ACC112 (cell line): Measurements from ENCODE around the gene ABCC8.

Experiments
- H2AFZ ChIP-seq: fragments of 200-600 bp; sonication (generic); one replicate; pipeline ENCODE4 v1.6.0; 2017; ENCODE audit warnings: antibody characterized with exemption, low read length; ENCODE audit not compliant: unreplicated experiment
- H3K27ac ChIP-seq: fragments of 200-600 bp; sonication (generic); 2 replicates; pipeline ENCODE4 v1.5.1; 2014; ENCODE audit warnings: low read depth, mild to moderate bottlenecking, antibody characterized with exemption, low read length, moderate library complexity
- H3K27me3 ChIP-seq: fragments of 200-600 bp; sonication (generic); 2 replicates; pipeline ENCODE4 v1.6.1; 2014; ENCODE audit warnings: mild to moderate bottlenecking, antibody characterized with exemption, low read length, moderate library complexity, mixed read lengths; ENCODE audit not compliant: insufficient read depth
- H3K36me3 ChIP-seq: fragments of 200-600 bp; sonication (generic); 2 replicates; pipeline ENCODE4 v1.6.1; 2016; ENCODE audit warnings: mild to moderate bottlenecking, antibody characterized with exemption, low read length, moderate library complexity, mixed read lengths; ENCODE audit not compliant: insufficient read depth
- H3K4me1 ChIP-seq: fragments of 200-600 bp; sonication (generic); one replicate; pipeline ENCODE4 v1.6.1; 2016; ENCODE audit warnings: low read length, mixed read lengths; ENCODE audit not compliant: insufficient read depth, unreplicated experiment, control insufficient read depth
- H3K4me3 ChIP-seq: fragments of 200-600 bp; sonication (generic); 2 replicates; pipeline ENCODE4 v1.5.1; 2014; ENCODE audit warnings: mild to moderate bottlenecking, low read depth, low read length
- H3K79me2 ChIP-seq: fragments of 200-600 bp; sonication (generic); one replicate; pipeline ENCODE4 v1.6.0; 2016; ENCODE audit warnings: low read length; ENCODE audit not compliant: control insufficient read depth, unreplicated experiment, insufficient read depth

ABCC8 gene

DNA sequence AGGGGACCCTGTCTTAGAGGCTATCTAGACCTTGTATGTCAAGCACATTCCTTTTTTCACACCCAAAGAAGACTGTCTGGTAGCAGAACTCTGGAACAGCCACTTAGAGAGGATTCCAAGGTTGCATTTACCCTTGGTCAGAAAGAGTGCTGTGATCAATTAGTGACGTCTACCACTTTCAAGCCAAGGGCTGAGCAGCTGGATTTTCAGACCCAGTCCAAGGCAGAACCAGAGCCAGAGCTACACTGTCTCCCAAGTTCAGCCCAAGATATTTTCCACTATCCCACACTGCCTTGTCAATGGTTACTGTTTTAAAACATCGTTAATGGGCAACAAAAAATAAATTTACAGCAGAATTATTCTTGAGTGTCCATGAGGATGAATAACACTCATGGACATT is 24.0 kb downstream of the ABCC8 start:
- H3K4me1 ChIP-seq: no peaks in the 10 kb centered on the region
- H3K27me3 ChIP-seq: peaks cover 84% of the 10 kb centered on the region
- no peaks in the 10 kb centered on the region for H3K36me3 ChIP-seq
- no peaks in the 10 kb centered on the region for H3K79me2 ChIP-seq
- no peak overlapping the region for H3K4me3 ChIP-seq
- H2AFZ ChIP-seq: no peak overlapping the region
- no peak overlapping the region for H3K27ac ChIP-seq

DNA sequence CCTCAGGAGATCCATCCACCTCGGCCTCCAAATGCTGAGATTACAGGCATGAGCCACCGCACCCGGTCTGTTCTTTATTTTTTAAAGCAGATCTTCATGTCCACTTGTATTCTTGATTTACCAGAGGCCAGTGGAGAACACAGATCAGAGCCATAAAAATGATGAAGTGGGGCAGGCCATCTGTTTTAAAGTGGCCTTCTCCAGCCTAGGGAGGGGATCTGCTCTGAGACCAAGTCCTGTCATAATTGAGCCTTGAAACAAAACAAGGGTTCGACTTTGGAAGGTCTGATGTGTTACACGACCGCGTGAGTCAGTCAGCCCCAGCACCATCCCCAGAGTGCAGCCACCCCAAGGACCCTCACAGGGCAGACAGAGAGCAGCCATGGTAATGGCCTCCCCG is 27.5 kb downstream of the ABCC8 start:
- Histone ChIP-seq H3K27me3 (peaks cover 88% of the 10 kb centered on the region), H2AFZ (no peak overlapping the region), H3K36me3 (no peaks in the 10 kb centered on the region), H3K4me3 (no peak overlapping the region), H3K4me1 (no peaks in the 10 kb centered on the region), H3K79me2 (no peaks in the 10 kb centered on the region), H3K27ac (no peak overlapping the region)

DNA sequence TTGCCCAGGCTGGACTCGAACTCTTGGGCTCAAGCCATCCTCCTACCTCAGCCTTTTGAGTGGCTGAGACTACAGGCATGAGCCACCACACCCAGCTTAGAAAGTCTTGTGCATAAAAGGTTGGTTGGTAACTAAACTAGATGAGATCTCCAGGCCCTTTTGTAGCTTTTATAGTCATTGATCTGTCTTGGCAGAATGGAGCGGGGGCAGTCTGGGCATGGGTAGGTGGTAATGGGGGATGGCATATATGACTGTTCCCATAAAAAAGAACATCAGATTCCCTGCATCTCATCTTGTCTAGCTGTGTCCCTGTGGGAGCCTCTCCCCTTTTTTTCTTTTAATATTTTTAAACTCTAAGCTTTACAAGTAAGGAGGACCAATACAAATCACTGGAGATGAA is 30.2 kb downstream of the ABCC8 start:
- Histone ChIP-seq H3K79me2 (no peaks in the 10 kb centered on the region), H2AFZ (no peak overlapping the region), H3K27me3 (peaks cover 86% of the 10 kb centered on the region), H3K36me3 (no peaks in the 10 kb centered on the region), H3K4me1 (no peaks in the 10 kb centered on the region), H3K27ac (no peak overlapping the region), H3K4me3 (no peak overlapping the region)

- Histone ChIP-seq H3K27ac (no peak overlapping the region), H3K4me3 (no peak overlapping the region), H3K79me2 (no peaks in the 10 kb centered on the region), H2AFZ (no peak overlapping the region), H3K27me3 (peaks cover 90% of the 10 kb centered on the region), H3K36me3 (no peaks in the 10 kb centered on the region), H3K4me1 (no peaks in the 10 kb centered on the region)
Observed at GRCh38 chr11:17445240-17445795, 31.3 kb downstream of the ABCC8 start.

- Histone ChIP-seq H3K27ac (no peak overlapping the region), H3K4me3 (no peak overlapping the region), H3K79me2 (no peaks in the 10 kb centered on the region), H3K4me1 (no peaks in the 10 kb centered on the region), H3K36me3 (no peaks in the 10 kb centered on the region), H2AFZ (no peak overlapping the region), H3K27me3 (peaks cover 92% of the 10 kb centered on the region)
Observed at GRCh38 chr11:17443926-17444690, 32.5 kb downstream of the ABCC8 start.

DNA sequence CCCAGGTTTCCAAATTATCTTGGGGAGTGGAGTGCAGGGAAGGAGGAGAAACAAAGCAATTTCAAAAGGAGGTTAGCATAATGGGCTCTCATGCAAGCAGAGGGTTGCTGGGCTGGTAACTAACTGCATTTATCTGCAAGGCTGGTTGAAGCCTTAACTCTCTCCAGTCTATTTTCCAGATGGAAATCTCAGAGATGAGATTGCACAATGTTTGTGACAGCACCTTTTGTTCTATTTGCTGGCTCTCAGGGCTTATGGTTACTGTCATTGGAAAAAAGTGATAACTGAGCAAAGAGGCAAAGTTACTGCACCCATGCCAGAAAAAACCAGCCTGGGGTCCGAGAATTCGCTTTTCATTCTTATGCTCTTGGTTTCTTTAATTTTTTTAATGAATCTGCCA is 33.2 kb downstream of the ABCC8 start:
- Histone ChIP-seq H3K4me1 (no peaks in the 10 kb centered on the region), H3K27ac (no peak overlapping the region), H3K27me3 (peaks cover 96% of the 10 kb centered on the region), H2AFZ (no peak overlapping the region), H3K4me3 (no peak overlapping the region), H3K36me3 (no peaks in the 10 kb centered on the region), H3K79me2 (no peaks in the 10 kb centered on the region)

GRCh38 chr11:17443000-17443399 is 33.6 kb downstream of the ABCC8 start:
- Histone ChIP-seq H3K79me2 (no peaks in the 10 kb centered on the region), H3K4me1 (no peaks in the 10 kb centered on the region), H3K27me3 (peaks cover 96% of the 10 kb centered on the region)

GRCh38 chr11:17439316-17439782 is 37.3 kb downstream of the ABCC8 start:
- H3K79me2 ChIP-seq: no peaks in the 10 kb centered on the region
- peaks cover 74% of the 10 kb centered on the region for H3K27me3 ChIP-seq
- H3K4me3 ChIP-seq: no peak overlapping the region
- H3K4me1 ChIP-seq: no peaks in the 10 kb centered on the region
- no peak overlapping the region for H3K27ac ChIP-seq
- no peak overlapping the region for H2AFZ ChIP-seq
- H3K36me3 ChIP-seq: no peaks in the 10 kb centered on the region

More at GRCh38 chr11:17443000-17443399, 33.6 kb downstream of the ABCC8 start:
- no peak overlapping the region for H3K4me3 ChIP-seq
- no peaks in the 10 kb centered on the region for H3K36me3 ChIP-seq
- no peak overlapping the region for H2AFZ ChIP-seq
- no peak overlapping the region for H3K27ac ChIP-seq

DNA sequence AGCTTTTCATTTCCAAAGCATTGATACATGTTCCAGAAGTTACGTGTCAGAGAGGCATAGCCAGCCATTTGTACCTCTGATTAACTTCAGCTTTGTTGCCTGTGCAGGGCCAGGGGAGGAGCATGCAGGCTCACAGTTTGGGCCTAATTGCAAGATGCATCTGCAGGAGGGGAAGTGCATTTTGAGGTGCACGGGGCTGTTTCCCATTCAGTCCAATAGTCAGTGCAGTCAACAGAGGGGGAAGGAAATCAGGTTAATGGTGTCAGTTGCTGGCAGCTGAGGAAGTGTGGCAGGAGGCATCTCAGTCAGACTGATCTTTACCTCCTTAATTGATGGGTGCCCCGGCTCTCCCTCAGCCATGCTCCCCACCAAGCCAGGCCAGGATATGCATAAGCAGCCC is 39.3 kb downstream of the ABCC8 start:
- H3K4me1 ChIP-seq: no peaks in the 10 kb centered on the region
- H3K79me2 ChIP-seq: no peaks in the 10 kb centered on the region
- H2AFZ ChIP-seq: no peak overlapping the region
- no peak overlapping the region for H3K27ac ChIP-seq
- H3K36me3 ChIP-seq: no peaks in the 10 kb centered on the region
- H3K4me3 ChIP-seq: no peak overlapping the region
- H3K27me3 ChIP-seq: peaks cover 72% of the 10 kb centered on the region

DNA sequence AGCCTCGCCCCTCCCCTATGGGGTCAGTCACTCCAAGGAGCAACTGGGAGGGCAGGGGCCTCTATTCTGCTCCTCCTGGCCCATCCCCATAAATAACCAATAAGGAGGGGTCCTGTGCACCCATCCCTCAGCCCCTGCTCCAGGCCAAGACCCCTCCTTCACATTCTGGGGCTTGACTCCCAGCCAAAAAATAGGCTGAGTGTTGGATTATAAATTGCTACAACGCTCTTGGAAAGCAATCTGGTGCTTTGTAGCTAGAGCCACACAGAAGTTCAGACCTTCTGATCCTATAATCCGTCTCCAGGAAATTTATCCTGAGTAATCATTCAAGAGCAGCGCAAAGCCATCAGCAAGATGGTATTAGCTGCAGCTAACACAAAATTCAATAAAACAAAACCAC is 42.5 kb downstream of the ABCC8 start:
- Histone ChIP-seq H3K79me2 (no peaks in the 10 kb centered on the region), H3K36me3 (no peaks in the 10 kb centered on the region), H3K27ac (no peak overlapping the region), H3K4me3 (no peak overlapping the region), H2AFZ (no peak overlapping the region), H3K4me1 (no peaks in the 10 kb centered on the region), H3K27me3 (peaks cover 53% of the 10 kb centered on the region)

DNA sequence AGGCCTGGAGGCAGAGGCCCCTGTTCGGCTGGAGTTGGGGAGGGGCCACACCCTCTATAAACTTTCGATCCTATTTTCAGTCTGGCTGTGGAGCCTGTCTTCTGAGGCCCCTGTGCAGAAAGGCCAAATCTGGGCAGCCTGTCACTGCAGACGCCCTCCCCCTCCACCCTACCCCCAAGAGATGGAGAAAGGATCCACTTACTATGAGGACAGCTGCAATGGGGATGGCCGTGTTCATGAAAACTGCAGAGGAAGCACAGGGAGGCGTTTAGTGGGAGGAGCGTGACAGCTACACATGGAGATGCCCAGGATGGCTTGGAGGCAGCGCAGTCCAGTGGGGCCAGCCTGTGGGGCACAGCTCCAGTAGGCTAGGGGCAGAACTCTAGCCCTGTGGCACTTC is 44.6 kb downstream of the ABCC8 start:
- no peak overlapping the region for H3K27ac ChIP-seq
- H2AFZ ChIP-seq: no peak overlapping the region
- peaks cover 61% of the 10 kb centered on the region for H3K27me3 ChIP-seq
- H3K79me2 ChIP-seq: no peaks in the 10 kb centered on the region
- no peaks in the 10 kb centered on the region for H3K4me1 ChIP-seq
- H3K36me3 ChIP-seq: no peaks in the 10 kb centered on the region
- no peak overlapping the region for H3K4me3 ChIP-seq
